HS-5 (cell line): ENCODE results near the gene ABL1.

Source experiments
- DNase-seq: peaks from one replicate; pipeline ENCODE4 v3.0.0-alpha.2; 2012; ENCODE audit warnings: low read depth

The ABL1 gene

GRCh38 chr9:130919559-130920145 lies 84.6 kb downstream of the ABL1 start:
- DNase-seq: no peak

- DNase-seq: no peak
Observed at GRCh38 chr9:130920233-130920632, 85.2 kb downstream of the ABL1 start.

DNA sequence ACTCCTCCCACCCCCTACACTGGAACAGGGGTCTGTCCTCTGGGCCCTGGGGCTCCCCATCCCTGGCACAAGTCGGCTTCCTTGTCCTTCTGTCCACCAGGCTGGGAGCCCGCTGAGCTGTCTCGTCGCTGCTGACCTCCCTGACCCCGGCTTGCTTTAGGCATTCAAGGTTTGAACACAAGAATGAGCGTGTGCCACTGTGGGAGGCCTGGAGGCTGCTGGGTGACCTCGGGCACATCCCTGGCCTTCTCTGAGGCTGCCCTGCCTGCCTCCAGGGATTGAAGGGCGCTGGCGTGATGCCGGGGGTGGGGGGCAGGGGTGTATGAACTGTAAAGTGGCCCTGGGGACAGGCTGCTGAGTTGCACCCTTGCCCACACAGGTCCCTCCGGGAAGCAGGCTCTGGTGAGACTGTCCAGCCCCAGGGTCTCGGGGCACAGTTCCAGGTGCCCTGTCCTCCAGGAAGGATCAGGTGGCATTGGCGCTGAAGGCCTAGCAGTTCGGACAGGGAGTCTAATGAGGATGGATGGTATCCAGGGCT lies 85.8 kb downstream of the ABL1 start:
- DNase-seq: no peak

GRCh38 chr9:130921300-130921988 lies 86.4 kb downstream of the ABL1 start:
- DNase-seq: no peak

DNA sequence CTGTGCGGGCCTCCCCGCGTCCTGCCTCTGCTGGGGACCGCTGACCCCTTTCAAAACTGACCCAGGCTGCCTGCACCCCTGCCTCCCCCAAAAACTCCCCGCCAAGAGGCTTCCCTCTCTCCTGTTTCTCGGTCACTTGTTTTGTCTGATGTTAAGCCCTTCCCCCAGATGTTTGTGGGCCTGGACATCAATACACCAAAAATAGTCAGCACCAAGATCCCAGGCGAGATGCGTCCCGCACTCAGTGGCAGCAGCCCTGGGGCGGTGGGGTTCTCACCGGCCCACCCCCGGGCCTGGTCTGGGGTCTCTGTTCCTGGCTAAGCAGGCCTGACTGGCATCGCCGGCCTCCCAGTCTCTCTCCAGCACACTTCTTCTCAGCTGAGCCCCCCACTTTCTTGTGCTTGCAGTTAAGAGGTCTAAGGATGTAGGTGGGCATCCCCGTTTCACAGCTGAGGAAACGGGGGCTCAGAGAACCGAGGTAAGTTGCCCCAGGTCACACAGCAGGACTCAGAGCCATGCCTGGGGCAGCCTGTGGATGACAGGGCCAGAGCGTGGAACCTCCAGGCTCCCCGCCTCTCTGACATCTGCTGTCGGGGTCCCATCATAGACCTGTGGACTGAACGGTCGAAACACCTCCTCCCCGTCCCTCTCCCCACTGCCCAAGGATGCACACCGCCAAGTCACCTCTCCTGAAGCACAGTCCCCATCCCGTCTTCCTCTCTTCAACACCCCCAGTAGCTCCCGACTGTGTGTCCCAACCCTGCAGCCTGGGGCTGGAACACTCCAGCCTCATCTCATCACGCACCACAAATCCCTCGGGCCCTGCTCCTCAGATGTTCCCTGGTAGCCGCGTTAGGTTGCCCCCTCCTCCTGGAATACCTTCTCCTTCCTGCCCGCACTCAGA lies 87.2 kb downstream of the ABL1 start:
- DNase-seq: no peak

DNA sequence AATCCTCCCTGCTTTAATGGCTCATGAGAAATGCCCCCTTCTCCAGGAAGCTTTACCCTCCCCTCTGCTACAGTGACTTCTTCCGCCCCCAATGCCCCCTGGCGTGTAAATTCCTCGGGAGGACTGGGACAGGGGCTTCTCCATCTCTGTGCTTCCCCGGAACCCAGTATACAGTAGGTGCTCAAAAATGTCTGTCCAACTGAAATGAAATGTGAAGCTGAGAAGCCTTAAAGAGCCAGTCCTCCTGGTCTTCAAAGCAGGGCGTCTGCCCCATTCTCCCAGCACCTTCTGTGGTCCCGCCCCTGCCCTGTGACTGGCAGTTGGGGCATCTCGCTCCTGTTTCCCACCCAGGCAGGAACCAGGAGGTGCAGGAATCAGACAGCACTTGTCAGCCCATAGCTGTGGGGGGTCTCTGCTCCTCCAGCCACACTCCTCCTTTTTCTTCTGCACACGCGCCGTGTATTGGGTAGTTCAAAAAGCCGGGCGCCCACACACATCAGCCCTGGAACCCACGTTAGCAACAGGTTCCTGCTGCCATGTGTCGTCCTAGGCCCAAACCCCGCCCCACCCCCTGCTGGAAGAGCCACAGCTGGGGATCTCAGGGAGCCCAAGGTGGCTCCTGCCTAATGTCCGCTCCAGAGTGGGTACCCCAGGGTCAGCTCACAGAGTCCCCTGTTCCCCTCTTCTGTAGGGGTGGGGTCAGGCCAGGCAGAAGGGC lies 88.0 kb downstream of the ABL1 start:
- DNase-seq: no peak

- DNase-seq: no peak
Observed at GRCh38 chr9:130923611-130924447, 88.8 kb downstream of the ABL1 start.

GRCh38 chr9:130924448-130924788 lies 89.4 kb downstream of the ABL1 start:
- DNase-seq: no peak

DNA sequence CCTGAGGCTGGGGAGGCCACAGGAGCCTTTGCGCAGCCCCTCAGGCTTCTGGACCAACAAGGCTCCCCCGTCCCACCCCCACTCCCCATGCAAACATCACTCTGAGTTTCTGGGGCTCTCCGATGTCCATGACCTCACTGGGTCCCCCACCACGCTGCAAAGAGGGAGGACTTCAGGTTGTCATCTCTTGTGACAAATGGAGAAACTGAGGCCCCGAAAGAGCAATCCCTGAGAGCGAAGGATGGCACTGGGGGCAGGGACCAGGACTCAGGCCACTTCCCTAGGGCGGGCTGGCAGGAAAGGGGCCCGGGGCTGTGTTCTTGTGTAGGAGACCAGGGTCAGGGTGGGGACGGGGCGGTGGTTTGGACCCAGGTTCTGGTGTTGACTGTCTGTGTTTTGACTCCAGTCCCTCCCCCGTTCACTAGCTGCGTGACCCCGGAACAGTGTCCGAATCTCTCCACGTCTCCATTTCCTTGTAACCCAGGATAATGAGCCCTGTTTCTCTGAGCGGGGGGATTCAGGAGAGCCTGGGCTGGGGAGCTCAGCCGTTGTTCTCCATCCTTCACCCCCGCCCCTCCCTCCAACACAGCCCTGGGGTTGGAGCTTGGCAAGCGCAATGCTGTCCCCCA lies 90.1 kb downstream of the ABL1 start:
- no peak for DNase-seq

- no peak for DNase-seq
Observed at GRCh38 chr9:130927338-130927737, 92.3 kb downstream of the ABL1 start.

DNA sequence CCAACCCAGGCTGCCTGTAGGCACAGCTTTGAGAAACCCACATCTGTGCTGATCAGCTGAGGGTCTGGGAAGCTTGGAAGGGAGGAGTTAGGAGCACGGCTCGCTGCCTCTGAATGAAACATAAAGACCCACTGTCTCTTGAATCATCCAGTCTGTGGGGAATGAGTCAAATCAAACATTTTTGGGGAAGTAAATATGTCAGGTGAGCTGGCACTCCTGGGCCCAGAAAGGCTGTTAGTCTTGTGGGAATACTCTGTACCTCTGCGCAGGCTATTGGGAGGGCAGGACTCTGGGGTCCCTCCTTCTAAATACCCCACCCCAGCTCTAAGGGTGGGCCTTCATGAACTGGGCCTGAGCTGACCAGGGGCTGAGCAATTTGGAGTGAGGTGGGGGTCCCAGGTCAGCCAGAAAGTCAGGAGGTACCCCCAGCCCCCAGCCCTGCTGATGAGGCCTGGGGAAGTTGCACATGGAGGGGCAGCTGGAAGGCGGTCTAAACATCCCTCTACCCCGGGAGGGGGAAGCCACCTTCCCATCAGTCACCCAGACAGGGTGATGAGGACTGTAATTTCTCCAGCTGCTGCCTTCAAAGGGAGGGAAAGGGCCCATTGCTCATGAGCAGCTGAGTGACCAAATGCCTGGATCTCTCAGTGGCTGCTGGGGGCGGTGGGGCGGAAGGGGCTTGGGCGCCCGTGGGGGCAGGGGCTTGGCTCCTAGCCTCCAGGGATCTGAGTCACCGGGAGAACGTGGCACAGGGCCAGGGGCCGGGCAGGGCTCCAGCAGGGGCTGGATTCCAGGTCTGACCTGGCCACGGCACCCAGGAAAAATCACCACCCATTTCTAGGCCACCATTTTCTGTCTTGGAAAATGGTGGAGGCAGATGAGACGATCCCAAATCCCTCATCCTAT lies 93.2 kb downstream of the ABL1 start:
- DNase-seq: no peak

DNA sequence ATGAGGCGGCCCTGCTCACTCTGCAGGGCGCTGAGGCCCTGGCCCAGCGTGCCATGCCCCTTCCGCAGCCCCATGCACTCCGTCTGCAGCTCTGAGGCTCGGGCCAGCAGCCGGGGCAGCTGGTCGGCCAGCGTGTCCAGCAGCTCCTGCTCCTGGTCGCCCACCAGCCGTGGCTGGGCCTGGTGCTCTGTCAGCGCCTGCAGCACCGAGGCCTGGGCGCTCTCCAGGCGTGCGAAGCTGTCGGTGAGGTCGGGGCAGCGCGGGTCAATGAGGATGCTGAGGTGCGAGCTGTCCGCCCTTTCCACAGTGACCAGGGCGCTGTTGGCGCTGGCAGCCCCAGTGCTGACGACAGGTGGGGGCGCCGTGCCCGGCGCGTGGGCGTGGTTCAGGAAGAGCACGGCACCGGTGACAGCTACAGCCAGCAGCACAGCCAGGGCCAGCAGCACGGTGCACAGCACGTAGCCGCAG lies 94.6 kb downstream of the ABL1 start:
- DNase-seq: no peak

DNA sequence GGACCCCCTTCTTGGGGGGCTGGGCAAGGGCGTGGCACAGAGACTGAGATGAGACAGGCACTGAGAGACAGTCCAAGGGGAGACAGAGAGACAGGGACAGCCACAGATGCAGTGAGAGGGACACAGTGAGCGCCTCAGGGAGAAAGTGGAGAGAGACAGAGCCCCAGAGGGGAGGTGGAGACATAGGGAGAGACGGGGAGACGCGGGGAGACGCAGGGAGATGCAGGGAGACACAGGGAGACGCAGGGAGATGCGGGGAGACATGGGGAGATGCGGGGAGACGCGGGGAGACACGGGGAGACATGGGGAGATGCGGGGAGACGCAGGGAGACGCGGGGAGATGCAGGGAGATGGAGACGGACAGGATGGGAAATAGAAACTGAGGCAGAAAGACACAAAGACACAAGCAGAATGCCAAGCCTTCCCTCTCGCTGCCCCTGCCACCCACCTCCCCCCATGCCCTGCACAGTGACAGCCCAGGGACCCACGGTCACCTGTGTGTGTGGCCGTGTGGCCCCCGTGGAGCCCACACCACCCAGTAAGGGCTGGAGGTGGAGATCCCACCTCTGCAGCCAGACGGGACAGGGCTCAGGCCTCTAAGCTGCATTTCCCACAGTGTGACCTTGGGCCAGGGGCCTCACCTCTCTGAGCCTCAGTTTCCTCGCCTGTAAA lies 95.2 kb downstream of the ABL1 start:
- no peak for DNase-seq

- no peak for DNase-seq
Observed at GRCh38 chr9:130930804-130931349, 95.8 kb downstream of the ABL1 start.

GRCh38 chr9:130931508-130932254 lies 96.6 kb downstream of the ABL1 start:
- no peak for DNase-seq

DNA sequence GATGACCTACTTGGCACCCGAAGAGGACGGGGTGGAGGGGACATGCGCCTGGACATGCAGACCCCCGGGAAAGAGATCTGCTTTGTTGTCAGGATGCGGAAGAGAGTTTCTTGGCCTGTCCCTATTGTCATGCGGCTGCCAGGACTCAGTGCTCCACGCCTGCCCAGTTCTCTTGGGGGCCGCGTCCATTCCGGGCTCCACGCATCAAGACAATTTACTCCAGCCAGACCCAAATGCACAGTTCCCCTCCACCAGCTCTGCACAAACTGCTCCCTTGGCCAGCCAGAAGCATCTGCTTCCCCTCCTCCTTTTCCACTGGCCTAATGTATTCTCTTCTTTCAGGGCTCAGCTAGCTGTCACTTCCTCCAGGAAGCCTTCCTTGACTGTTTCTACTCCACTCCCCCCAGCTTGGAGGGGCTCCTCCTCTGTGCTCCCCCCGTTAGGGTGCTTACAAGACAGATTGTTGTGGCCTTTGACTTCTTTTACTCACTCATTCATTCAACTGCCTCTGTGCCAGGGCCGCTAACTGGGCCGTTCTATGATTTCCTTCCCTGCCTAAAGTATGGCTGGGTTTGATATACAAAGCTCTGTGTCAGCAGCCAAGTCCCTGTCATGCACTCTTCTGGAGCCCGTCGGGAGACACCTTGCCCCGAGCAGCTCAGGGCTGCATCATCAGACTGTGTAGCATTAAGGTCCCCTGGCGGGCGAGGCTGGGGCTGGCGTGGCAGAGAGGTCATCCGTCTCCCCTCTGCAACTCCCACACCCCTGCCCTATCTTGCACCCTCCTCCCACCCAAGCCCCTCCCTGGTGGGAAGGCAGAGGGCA lies 97.4 kb downstream of the ABL1 start:
- no peak for DNase-seq
